OCI-LY7 (cell line): ENCODE measurements around the gene IL6R. TPM values are rescaled to one million over a fixed set of nuclear protein-coding genes. Genes with fewer than 3 reads are reported as not detected.

Experiments
- BruUV-seq: library from RNA; stranded (reverse); fragments of 400-500 nt; replicated peaks from 2 replicates; lab custom pipeline; 2021; lab: Mats Ljungman, UMichigan
- CTCF ChIA-PET: fragments of 300-600 bp; sonication (Branson Sonifier 250); formaldehyde crosslinking; loops from one replicate; lab custom pipeline; 2022; ENCODE audit warnings: antibody characterized with exemption; ENCODE audit not compliant: unreplicated experiment; lab: Charles Lee
- POLR2A ChIA-PET: fragments of 300-600 bp; sonication (Branson Sonifier 250); formaldehyde crosslinking; loops from one replicate; lab custom pipeline; 2022; ENCODE audit warnings: antibody characterized with exemption; lab: Charles Lee
- DNase-seq: peaks from one replicate; pipeline ENCODE4 v3.0.0-alpha.2; 2015; ENCODE audit warnings: low spot score
- H2AFZ ChIP-seq: fragments of 200-600 bp; sonication (generic), shearing (Covaris generic); 2 replicates; pipeline ENCODE4 v1.6.1; 2014; ENCODE audit warnings: mild to moderate bottlenecking, antibody characterized with exemption, low read length, moderate library complexity
- H3K27ac ChIP-seq: fragments of 200-600 bp; sonication (generic); 2 replicates; pipeline ENCODE4 v1.5.1; 2014; ENCODE audit warnings: mixed run types, low read depth, mild to moderate bottlenecking, moderate library complexity, low read length, inconsistent platforms; ENCODE audit not compliant: poor library complexity, severe bottlenecking
- H3K36me3 ChIP-seq: fragments of 200-600 bp; sonication (generic); 2 replicates; pipeline ENCODE4 v1.6.1; 2014; ENCODE audit warnings: mild to moderate bottlenecking, antibody characterized with exemption, low read length, moderate library complexity, mixed read lengths; ENCODE audit not compliant: insufficient read depth
- H3K4me1 ChIP-seq: fragments of 200-600 bp; sonication (generic); 2 replicates; pipeline ENCODE4 v1.5.1; 2014; ENCODE audit warnings: mild to moderate bottlenecking, low read length; ENCODE audit not compliant: insufficient read depth, poor library complexity, severe bottlenecking
- H3K4me2 ChIP-seq: fragments of 200-600 bp; sonication (generic); 2 replicates; pipeline ENCODE4 v1.6.1; 2014; ENCODE audit warnings: mild to moderate bottlenecking, low read length
- H3K4me3 ChIP-seq: fragments of 200-600 bp; sonication (generic); 2 replicates; pipeline ENCODE4 v1.5.1; 2014; ENCODE audit warnings: mild to moderate bottlenecking, low read depth, low read length; ENCODE audit not compliant: poor library complexity, severe bottlenecking
- H3K79me2 ChIP-seq: fragments of 200-600 bp; sonication (generic); 2 replicates; pipeline ENCODE4 v1.6.1; 2016; ENCODE audit warnings: low read depth, mild to moderate bottlenecking, low read length, moderate library complexity, mixed read lengths; ENCODE audit not compliant: insufficient read depth
- H3K9me2 ChIP-seq: fragments of 200-600 bp; sonication (generic); 2 replicates; pipeline ENCODE4 v1.6.1; 2016; ENCODE audit warnings: mild to moderate bottlenecking, low read length, mixed read lengths; ENCODE audit not compliant: insufficient read depth
- H3K9me3 ChIP-seq: fragments of 200-600 bp; sonication (generic); 2 replicates; pipeline ENCODE4 v1.6.1; 2014; ENCODE audit warnings: mild to moderate bottlenecking, mixed run types, low read length, mixed read lengths
- H4K20me1 ChIP-seq: fragments of 200-600 bp; sonication (generic); 2 replicates; pipeline ENCODE4 v1.6.1; 2014; ENCODE audit warnings: mild to moderate bottlenecking, antibody characterized with exemption, low read length, moderate library complexity, mixed read lengths; ENCODE audit not compliant: insufficient read depth
- CTCF ChIP-seq: fragments of 200-600 bp; sonication (generic); conservative IDR thresholded peaks from 2 replicates; pipeline ENCODE4 v1.5.1; 2014; ENCODE audit warnings: mild to moderate bottlenecking, antibody characterized with exemption, low read length, moderate library complexity, mixed read lengths
- EZH2phosphoT487 ChIP-seq: fragments of 200-600 bp; sonication (generic); IDR thresholded peaks from 2 replicates; pipeline ENCODE4 v1.6.1; 2018; ENCODE audit warnings: low read depth, borderline replicate concordance, mild to moderate bottlenecking, mixed run types, antibody characterized with exemption, low read length, moderate library complexity, mixed read lengths
- intact Hi-C: fragments of 100-400 bp; cut with micrococcal nuclease; formaldehyde crosslinking; loops from one replicate; pipeline ENCODE4 v1.10.0; 2022; ENCODE audit not compliant: unreplicated experiment
- total RNA-seq, 2 experiments: library from RNA; depleted of rRNA in 1 of 2; stranded (reverse); fragments of >200 nt in 1 of 2; shearing (Covaris generic) in 1 of 2; gene quantifications; 2 replicates each; pipeline ENCODE4 v1.2.3, GENCODE V29; 2014 to 2022

Gene IL6R
- total RNA-seq, 2 experiments from 2014 or later: not detected

GRCh38 chr1:154422521-154422920 is 17.4 kb downstream of the IL6R start:
- intact Hi-C loops: no loop called here
- H3K36me3 ChIP-seq: no peaks in the 10 kb centered on the region
- peaks cover 2% of the 10 kb centered on the region for H3K4me1 ChIP-seq
- BruUV-seq: no TSS peak
- CTCF ChIA-PET: no interaction called here
- H2AFZ ChIP-seq: no peak overlapping the region
- H4K20me1 ChIP-seq: no peaks in the 10 kb centered on the region
- H3K9me3 ChIP-seq: no peaks in the 10 kb centered on the region
- TF ChIP-seq CTCF (no peak), EZH2phosphoT487 (no peak)
- H3K9me2 ChIP-seq: no peaks in the 10 kb centered on the region
- DNase-seq: no peak
- POLR2A ChIA-PET: no interaction called here
- no peak overlapping the region for H3K27ac ChIP-seq
- H3K4me3 ChIP-seq: no peak overlapping the region
- H3K79me2 ChIP-seq: no peaks in the 10 kb centered on the region
- H3K4me2 ChIP-seq: no peak overlapping the region

GRCh38 chr1:154423304-154423987 is 18.3 kb downstream of the IL6R start:
- ChIA-PET CTCF (no interaction called here), POLR2A (no interaction called here)
- intact Hi-C loops: no loop called here

More at GRCh38 chr1:154423304-154423987, 18.3 kb downstream of the IL6R start:
- no peaks in the 10 kb centered on the region for H3K9me2 ChIP-seq
- no peak overlapping the region for H3K4me3 ChIP-seq
- no peaks in the 10 kb centered on the region for H4K20me1 ChIP-seq
- H3K79me2 ChIP-seq: no peaks in the 10 kb centered on the region
- no peaks in the 10 kb centered on the region for H3K9me3 ChIP-seq
- peaks cover 2% of the 10 kb centered on the region for H3K4me1 ChIP-seq
- DNase-seq: no peak
- TF ChIP-seq EZH2phosphoT487 (no peak), CTCF (no peak)
- no peak overlapping the region for H3K4me2 ChIP-seq
- H3K27ac ChIP-seq: no peak overlapping the region
- no peak overlapping the region for H2AFZ ChIP-seq
- no TSS peak for BruUV-seq
- H3K36me3 ChIP-seq: no peaks in the 10 kb centered on the region
